ENCODE results near the gene VSIR. TPM values are rescaled to one million over a fixed set of nuclear protein-coding genes. Genes with fewer than 3 reads are reported as not detected.

VSIR gene
- total RNA-seq, 1 donor from 2014 or later, result 2.9 TPM

DNA sequence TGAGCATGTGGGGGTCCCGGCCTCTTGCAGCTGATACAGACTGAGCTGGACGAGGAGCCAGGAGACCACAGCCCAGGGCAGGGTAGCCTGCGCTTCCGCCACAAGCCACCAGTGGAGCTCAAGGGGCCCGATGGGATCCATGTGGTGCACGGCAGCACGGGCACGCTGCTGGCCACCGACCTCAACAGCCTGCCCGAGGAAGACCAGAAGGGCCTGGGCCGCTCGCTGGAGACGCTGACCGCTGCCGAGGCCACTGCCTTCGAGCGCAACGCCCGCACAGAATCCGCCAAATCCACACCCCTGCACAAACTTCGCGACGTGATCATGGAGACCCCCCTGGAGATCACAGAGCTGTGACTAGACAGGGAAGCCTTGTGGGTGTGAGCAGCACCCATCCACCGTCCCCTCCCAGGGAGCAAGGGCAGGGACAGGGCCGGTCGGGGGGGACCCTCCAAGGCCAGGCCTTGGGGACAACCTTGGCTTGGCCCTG is 41.6 kb upstream of the VSIR start:
- H3K4me3 Mint-ChIP-seq (ENCODE audit: unreplicated experiment), result no peak overlapping the region
- peaks cover 33% of the 10 kb centered on the region for H3K36me3 Mint-ChIP-seq (ENCODE audit: low read depth, unreplicated experiment)
- no peak for DNase-seq (ENCODE audit: low read depth)
- no peak overlapping the region for H3K9ac ChIP-seq (ENCODE audit: low read length)
- FAIRE-seq, result no peak
- H3K27ac ChIP-seq (ENCODE audit: low read depth, low read length), result no peak overlapping the region
- TF ChIP-seq EZH2 (IDR thresholded peaks at IDR 0.05; ENCODE audit: insufficient read depth, low read length), result no peak
- H3K27ac Mint-ChIP-seq (ENCODE audit: unreplicated experiment), result peak overlapping the region; percentile 41
- no peak overlapping the region for H3K4me2 ChIP-seq (ENCODE audit: low read length)
- H3K79me2 ChIP-seq (ENCODE audit: insufficient read depth, low read length), result no peaks in the 10 kb centered on the region
- no peaks in the 10 kb centered on the region for H3K9me3 ChIP-seq (ENCODE audit: insufficient read depth, low read depth, low read length)
- no peaks in the 10 kb centered on the region for H3K9me3 Mint-ChIP-seq (ENCODE audit: unreplicated experiment)
- H3K36me3 ChIP-seq (ENCODE audit: insufficient read depth, low read length), result peaks cover 21% of the 10 kb centered on the region
- H4K20me1 ChIP-seq (ENCODE audit: insufficient read depth, low read length), result peaks cover 72% of the 10 kb centered on the region
- H3K4me1 ChIP-seq (ENCODE audit: insufficient read depth, low read length), result no peaks in the 10 kb centered on the region
- no peaks in the 10 kb centered on the region for H3K27me3 Mint-ChIP-seq (ENCODE audit: low read depth, unreplicated experiment)
- no peaks in the 10 kb centered on the region for H3K4me1 Mint-ChIP-seq (ENCODE audit: low read depth, unreplicated experiment)
- no peak overlapping the region for H3K4me3 ChIP-seq (ENCODE audit: insufficient read depth, low read depth, low read length)
- H2AFZ ChIP-seq (ENCODE audit: low read depth, low read length), result no peak overlapping the region
- no peaks in the 10 kb centered on the region for H3K27me3 ChIP-seq (ENCODE audit: insufficient read depth, low read length)

DNA sequence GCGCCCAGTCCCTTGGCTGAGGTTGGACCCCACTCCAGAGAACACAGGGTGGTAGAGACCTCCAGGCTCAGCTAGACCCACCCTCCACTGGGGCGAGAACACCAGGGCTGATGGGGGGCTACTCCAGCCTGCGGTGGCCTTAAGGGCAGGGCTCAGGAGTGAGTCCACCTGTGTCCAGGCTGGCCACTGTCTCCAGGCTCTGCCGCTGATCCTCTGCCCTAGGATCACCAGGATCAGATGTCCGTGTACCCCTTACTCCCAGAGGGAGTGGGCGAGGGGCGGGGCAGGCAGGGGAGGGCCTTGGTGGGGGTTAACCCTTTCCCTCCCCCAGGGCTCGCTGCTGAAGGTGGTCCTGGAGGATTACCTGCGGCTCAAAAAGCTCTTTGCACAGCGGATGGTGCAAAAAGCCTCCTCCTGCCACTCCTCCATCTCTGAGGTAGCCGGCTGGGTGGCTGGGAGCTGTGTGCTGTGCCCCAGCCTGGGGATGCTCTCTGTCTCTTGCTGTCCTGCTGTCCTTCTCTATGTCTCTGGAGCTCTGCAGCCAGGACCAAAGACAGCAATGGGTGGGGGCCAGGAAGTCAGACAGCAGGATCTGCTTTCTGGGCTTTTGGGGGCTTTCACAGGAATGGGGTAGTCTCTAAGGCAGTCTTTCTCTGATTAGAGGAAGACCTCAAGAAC is 39.7 kb upstream of the VSIR start:
- FAIRE-seq (no peak), DNase-seq (ENCODE audit: low read depth) (no peak)
- H3K4me1 ChIP-seq (ENCODE audit: insufficient read depth, low read length), result no peaks in the 10 kb centered on the region
- peaks cover 7% of the 10 kb centered on the region for H3K36me3 ChIP-seq (ENCODE audit: insufficient read depth, low read length)
- Mint-ChIP-seq H3K36me3 (ENCODE audit: low read depth, unreplicated experiment) (peaks cover 26% of the 10 kb centered on the region), H3K4me3 (ENCODE audit: unreplicated experiment) (no peak overlapping the region), H3K27me3 (ENCODE audit: low read depth, unreplicated experiment) (no peaks in the 10 kb centered on the region), H3K27ac (ENCODE audit: unreplicated experiment) (peak overlapping the region; percentile 75), H3K4me1 (ENCODE audit: low read depth, unreplicated experiment) (no peaks in the 10 kb centered on the region), H3K9me3 (ENCODE audit: unreplicated experiment) (no peaks in the 10 kb centered on the region)
- H4K20me1 ChIP-seq (ENCODE audit: insufficient read depth, low read length), result peaks cover 62% of the 10 kb centered on the region
- H3K4me2 ChIP-seq (ENCODE audit: low read length), result no peak overlapping the region
- TF ChIP-seq, protein P1, sequence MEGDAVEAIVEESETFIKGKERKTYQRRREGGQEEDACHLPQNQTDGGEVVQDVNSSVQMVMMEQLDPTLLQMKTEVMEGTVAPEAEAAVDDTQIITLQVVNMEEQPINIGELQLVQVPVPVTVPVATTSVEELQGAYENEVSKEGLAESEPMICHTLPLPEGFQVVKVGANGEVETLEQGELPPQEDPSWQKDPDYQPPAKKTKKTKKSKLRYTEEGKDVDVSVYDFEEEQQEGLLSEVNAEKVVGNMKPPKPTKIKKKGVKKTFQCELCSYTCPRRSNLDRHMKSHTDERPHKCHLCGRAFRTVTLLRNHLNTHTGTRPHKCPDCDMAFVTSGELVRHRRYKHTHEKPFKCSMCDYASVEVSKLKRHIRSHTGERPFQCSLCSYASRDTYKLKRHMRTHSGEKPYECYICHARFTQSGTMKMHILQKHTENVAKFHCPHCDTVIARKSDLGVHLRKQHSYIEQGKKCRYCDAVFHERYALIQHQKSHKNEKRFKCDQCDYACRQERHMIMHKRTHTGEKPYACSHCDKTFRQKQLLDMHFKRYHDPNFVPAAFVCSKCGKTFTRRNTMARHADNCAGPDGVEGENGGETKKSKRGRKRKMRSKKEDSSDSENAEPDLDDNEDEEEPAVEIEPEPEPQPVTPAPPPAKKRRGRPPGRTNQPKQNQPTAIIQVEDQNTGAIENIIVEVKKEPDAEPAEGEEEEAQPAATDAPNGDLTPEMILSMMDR (IDR thresholded peaks at IDR 0.05; ENCODE audit: insufficient read depth, low read depth, low read length), result no peak
- TF ChIP-seq EZH2 (IDR thresholded peaks at IDR 0.05; ENCODE audit: insufficient read depth, low read length), result no peak
- H3K27me3 ChIP-seq (ENCODE audit: insufficient read depth, low read length), result no peaks in the 10 kb centered on the region
- H3K4me3 ChIP-seq (ENCODE audit: insufficient read depth, low read depth, low read length), result no peak overlapping the region
- no peaks in the 10 kb centered on the region for H3K9me3 ChIP-seq (ENCODE audit: insufficient read depth, low read depth, low read length)
- no peaks in the 10 kb centered on the region for H3K79me2 ChIP-seq (ENCODE audit: insufficient read depth, low read length)
- H3K9ac ChIP-seq (ENCODE audit: low read length), result no peak overlapping the region
- H3K27ac ChIP-seq (ENCODE audit: low read depth, low read length), result no peak overlapping the region
- no peak overlapping the region for H2AFZ ChIP-seq (ENCODE audit: low read depth, low read length)

DNA sequence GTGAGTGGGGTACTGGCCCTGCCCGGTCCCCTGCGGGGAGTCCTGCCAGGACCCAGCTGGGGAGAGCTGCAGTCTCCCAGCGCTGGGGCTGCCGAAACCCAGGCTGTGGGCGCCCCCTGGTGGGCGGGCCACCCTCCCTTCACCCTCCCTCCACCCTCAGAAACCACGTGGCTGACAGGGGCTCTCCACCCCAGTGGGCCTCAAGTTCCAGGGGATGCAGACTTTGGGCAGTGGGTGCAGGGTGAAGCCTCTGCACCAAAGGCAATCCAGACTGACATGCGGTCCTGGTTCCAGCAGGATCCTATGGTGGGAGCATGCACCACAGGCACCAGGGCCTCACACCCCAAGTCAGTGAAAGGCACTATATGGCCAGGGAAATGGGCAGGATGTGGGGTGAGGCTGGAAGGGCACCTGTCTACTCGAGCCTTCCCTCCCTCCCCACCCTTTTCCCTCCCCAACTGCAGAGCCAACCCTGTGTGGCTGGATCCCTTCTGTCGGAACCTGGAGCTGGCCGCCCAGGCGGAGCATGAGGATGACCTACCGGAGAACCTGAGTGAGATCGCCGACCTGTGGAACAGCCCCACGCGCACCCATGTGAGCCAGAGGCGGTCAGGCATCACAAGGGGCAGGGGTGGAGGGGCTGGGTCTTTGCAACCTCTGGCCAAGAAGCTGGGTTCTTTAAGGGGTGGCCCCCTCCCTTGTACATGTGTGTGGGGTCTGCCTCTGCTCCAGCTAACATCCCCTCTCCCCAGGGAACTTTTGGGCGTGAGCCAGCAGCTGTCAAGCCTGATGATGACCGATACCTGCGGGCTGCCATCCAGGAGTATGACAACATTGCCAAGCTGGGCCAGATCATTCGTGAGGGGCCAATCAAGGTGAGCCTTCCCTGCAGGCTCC is 38.9 kb upstream of the VSIR start:
- Histone ChIP-seq H3K27ac (ENCODE audit: low read depth, low read length) (no peak overlapping the region), H3K4me2 (ENCODE audit: low read length) (no peak overlapping the region), H3K4me1 (ENCODE audit: insufficient read depth, low read length) (no peaks in the 10 kb centered on the region), H2AFZ (ENCODE audit: low read depth, low read length) (no peak overlapping the region), H3K27me3 (ENCODE audit: insufficient read depth, low read length) (no peaks in the 10 kb centered on the region), H3K9ac (ENCODE audit: low read length) (no peak overlapping the region), H3K79me2 (ENCODE audit: insufficient read depth, low read length) (no peaks in the 10 kb centered on the region), H3K36me3 (ENCODE audit: insufficient read depth, low read length) (peaks cover 4% of the 10 kb centered on the region), H3K4me3 (ENCODE audit: insufficient read depth, low read depth, low read length) (no peak overlapping the region), H3K9me3 (ENCODE audit: insufficient read depth, low read depth, low read length) (no peaks in the 10 kb centered on the region), H4K20me1 (ENCODE audit: insufficient read depth, low read length) (peaks cover 56% of the 10 kb centered on the region)
- Mint-ChIP-seq H3K36me3 (ENCODE audit: low read depth, unreplicated experiment) (peaks cover 24% of the 10 kb centered on the region), H3K9me3 (ENCODE audit: unreplicated experiment) (no peaks in the 10 kb centered on the region), H3K4me1 (ENCODE audit: low read depth, unreplicated experiment) (no peaks in the 10 kb centered on the region), H3K4me3 (ENCODE audit: unreplicated experiment) (no peak overlapping the region), H3K27ac (ENCODE audit: unreplicated experiment) (no peak overlapping the region), H3K27me3 (ENCODE audit: low read depth, unreplicated experiment) (no peaks in the 10 kb centered on the region)
- DNase-seq (ENCODE audit: low read depth), result no peak
- TF ChIP-seq, protein P1 (IDR thresholded peaks at IDR 0.05; ENCODE audit: insufficient read depth, low read depth, low read length), result peak; percentile 51
- TF ChIP-seq EZH2 (IDR thresholded peaks at IDR 0.05; ENCODE audit: insufficient read depth, low read length), result no peak
- FAIRE-seq, result no peak

Measured in astrocyte (in vitro differentiated cells and primary cell).